ENCODE data around the gene RNF40.
A peak's percentile ranks its signal among the peaks of the same experiment; 100 is the strongest.

RNF40 gene

DNA sequence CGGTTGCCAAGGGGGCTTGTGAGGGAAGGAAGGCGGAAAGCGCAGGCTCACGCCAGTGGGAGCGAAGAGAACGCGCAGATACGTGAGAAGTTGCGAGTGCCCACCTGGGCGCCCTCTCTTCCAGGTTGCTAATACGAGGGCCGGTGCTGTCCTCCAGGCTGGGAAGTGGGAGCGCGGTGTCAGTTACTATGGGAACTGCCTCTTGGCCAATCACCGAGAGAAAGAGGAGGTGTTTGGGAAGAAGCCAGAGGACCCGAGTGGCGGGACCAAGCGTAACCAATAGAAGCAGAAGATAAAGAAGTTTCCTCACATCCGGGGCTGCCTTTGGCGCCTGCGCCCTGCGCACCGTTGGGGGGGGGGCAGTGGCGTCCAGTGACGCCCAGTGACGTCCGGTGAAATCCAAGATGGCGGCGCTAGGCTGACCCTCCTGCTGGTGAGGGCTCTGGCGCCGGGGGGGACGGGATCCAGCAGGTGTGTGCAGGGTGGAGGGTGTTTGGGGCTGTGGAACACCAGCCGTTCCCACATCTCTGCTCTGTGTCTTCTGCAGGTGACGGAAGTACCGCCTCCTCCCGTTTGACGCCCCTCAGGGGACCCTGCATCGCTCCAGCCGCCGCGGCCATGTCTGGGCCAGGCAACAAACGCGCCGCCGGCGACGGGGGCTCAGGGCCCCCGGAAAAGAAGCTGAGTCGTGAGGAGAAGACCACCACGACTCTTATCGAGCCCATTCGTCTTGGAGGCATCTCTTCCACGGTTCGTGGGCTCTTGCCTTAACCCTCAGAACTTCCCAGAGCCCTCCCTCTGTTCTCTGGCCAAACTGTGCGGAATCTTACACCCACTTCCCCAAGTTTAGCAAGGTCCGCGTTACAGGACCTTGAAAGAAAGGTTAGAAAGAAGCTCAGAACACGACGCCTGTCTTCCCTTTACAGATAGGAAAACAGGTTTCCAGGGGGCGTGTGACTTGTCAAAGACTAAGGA is at the start of gene RNF40, which contains the start of gene CFAP119:
TSS of gene RNF40 (plus strand) at position 395 of the 975 bp plus-strand sequence. CDS start at position 619, 224 bp downstream.
TSS of gene CFAP119 (minus strand) at position 135 of the 975 bp plus-strand sequence. CDS start 314 bp downstream, outside the sequence.
- Histone ChIP-seq H3K9ac (ENCODE audit: low read depth, low read length) (peak within 1 kb of the TSS; percentile 89), H3K4me1 (ENCODE audit: insufficient read depth, low read length) (peaks cover 8% of the 10 kb centered on the region; the same call in 1 of the 2 replicates), H3K9me3 (ENCODE audit: control insufficient read depth, insufficient read depth, low read length) (no peaks in the 10 kb centered on the region), H3K36me3 (ENCODE audit: insufficient read depth, low read length) (peaks cover 23% of the 10 kb centered on the region; the same call in 1 of the 2 replicates)

- Histone ChIP-seq H3K4me1 (ENCODE audit: insufficient read depth, low read length) (no peaks in the 10 kb centered on the region), H3K9me3 (ENCODE audit: control insufficient read depth, insufficient read depth, low read length) (no peaks in the 10 kb centered on the region), H3K36me3 (ENCODE audit: insufficient read depth, low read length) (peaks cover 49% of the 10 kb centered on the region), H3K9ac (ENCODE audit: low read depth, low read length) (no peak overlapping the region)
Measured at GRCh38 chr16:30715750-30716445, 46.2 kb upstream of the RNF40 start.

DNA sequence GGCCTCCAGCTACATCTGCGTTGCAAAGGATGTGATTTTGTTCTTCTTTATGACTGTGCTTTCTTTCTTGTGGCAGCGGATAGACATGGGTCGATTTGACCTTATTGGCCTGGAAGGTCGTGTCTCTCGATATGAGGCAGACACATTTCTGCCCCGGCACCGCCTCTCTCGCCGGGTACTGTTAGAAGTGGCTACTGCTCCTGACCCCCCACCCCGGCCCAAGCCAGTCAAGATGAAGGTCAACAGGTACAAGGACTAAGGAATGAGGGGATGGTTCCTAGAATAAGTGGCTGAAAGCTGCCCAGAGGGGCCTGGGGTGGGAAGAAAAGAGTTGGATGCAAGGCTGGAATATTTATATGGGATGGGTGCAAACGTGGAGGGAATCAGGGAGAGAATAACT is 42.0 kb upstream of the RNF40 start:
- Histone ChIP-seq H3K4me1 (ENCODE audit: insufficient read depth, low read length) (no peaks in the 10 kb centered on the region), H3K9me3 (ENCODE audit: control insufficient read depth, insufficient read depth, low read length) (no peaks in the 10 kb centered on the region), H3K36me3 (ENCODE audit: insufficient read depth, low read length) (peaks cover 52% of the 10 kb centered on the region), H3K9ac (ENCODE audit: low read depth, low read length) (no peak overlapping the region)

- Histone ChIP-seq H3K4me1 (ENCODE audit: insufficient read depth, low read length) (no peaks in the 10 kb centered on the region), H3K9me3 (ENCODE audit: control insufficient read depth, insufficient read depth, low read length) (no peaks in the 10 kb centered on the region), H3K9ac (ENCODE audit: low read depth, low read length) (no peak overlapping the region), H3K36me3 (ENCODE audit: insufficient read depth, low read length) (peaks cover 57% of the 10 kb centered on the region)
Measured at GRCh38 chr16:30720694-30721093, 41.4 kb upstream of the RNF40 start.

DNA sequence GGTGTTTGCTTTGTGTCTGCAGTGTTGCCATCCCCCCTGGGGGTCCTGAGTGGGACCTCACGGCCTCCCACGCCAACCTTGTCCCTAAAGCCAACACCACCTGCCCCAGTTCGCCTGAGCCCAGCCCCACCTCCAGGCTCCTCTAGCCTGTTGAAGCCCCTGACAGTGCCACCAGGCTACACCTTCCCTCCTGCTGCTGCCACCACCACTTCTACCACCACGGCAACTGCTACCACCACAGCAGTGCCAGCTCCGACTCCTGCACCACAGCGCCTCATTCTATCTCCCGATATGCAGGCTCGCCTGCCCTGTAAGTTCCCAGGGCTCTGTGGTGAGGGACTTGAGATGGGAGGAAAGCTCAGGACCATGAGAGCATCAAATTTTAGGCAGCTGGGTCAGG is 41.0 kb upstream of the RNF40 start:
- Histone ChIP-seq H3K9me3 (ENCODE audit: control insufficient read depth, insufficient read depth, low read length) (no peaks in the 10 kb centered on the region), H3K4me1 (ENCODE audit: insufficient read depth, low read length) (no peaks in the 10 kb centered on the region), H3K36me3 (ENCODE audit: insufficient read depth, low read length) (peaks cover 56% of the 10 kb centered on the region), H3K9ac (ENCODE audit: low read depth, low read length) (no peak overlapping the region)

DNA sequence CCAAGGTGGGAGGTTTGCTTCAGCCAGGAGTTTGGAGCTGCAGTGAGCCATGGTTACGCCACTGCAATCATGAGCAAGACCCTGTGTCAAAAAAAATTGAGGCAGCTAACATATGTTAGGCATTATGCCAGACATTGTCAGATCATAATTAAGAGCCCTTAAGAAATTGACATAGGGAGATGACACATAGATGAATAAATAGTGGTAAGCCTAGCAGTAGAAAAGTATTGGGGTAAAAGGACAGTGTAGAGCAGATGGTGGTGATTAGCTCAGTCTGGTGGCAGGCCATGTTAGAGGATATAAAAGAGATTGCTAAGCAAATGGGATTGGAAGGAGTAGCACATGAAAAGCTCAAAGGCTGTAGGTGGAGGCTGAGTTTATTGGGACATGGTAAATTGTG is 40.5 kb upstream of the RNF40 start:
- H3K4me1 ChIP-seq (ENCODE audit: insufficient read depth, low read length) = no peaks in the 10 kb centered on the region
- no peaks in the 10 kb centered on the region for H3K9me3 ChIP-seq (ENCODE audit: control insufficient read depth, insufficient read depth, low read length)
- no peak overlapping the region for H3K9ac ChIP-seq (ENCODE audit: low read depth, low read length)
- H3K36me3 ChIP-seq (ENCODE audit: insufficient read depth, low read length) = peaks cover 51% of the 10 kb centered on the region

GRCh38 chr16:30722443-30722842 is 39.7 kb upstream of the RNF40 start:
- Histone ChIP-seq H3K36me3 (ENCODE audit: insufficient read depth, low read length) (peaks cover 45% of the 10 kb centered on the region), H3K4me1 (ENCODE audit: insufficient read depth, low read length) (no peaks in the 10 kb centered on the region), H3K9ac (ENCODE audit: low read depth, low read length) (no peak overlapping the region), H3K9me3 (ENCODE audit: control insufficient read depth, insufficient read depth, low read length) (no peaks in the 10 kb centered on the region)

- Histone ChIP-seq H3K36me3 (ENCODE audit: insufficient read depth, low read length) (peaks cover 45% of the 10 kb centered on the region), H3K9me3 (ENCODE audit: control insufficient read depth, insufficient read depth, low read length) (no peaks in the 10 kb centered on the region)
Measured at GRCh38 chr16:30722916-30723315, 39.2 kb upstream of the RNF40 start.

DNA sequence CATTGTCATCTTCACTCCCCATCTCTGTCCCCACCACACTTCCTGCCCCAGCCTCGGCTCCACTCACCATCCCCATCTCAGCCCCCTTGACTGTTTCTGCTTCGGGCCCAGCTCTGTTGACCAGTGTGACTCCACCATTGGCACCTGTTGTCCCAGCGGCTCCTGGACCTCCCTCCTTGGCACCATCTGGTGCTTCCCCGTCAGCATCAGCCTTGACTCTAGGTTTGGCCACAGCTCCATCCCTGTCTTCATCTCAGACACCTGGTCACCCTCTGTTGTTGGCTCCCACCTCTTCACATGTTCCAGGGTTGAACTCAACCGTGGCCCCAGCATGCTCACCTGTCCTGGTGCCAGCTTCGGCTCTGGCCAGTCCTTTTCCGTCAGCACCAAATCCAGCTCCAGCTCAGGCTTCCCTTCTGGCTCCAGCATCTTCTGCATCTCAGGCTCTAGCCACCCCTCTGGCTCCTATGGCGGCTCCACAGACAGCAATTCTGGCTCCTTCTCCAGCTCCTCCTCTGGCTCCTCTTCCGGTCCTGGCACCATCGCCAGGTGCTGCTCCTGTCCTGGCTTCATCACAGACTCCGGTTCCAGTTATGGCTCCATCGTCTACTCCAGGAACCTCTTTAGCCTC is 38.3 kb upstream of the RNF40 start:
- Histone ChIP-seq H3K36me3 (ENCODE audit: insufficient read depth, low read length) (peaks cover 45% of the 10 kb centered on the region), H3K4me1 (ENCODE audit: insufficient read depth, low read length) (peaks cover 6% of the 10 kb centered on the region; the same call in 1 of the 2 replicates), H3K9ac (ENCODE audit: low read depth, low read length) (no peak overlapping the region), H3K9me3 (ENCODE audit: control insufficient read depth, insufficient read depth, low read length) (no peaks in the 10 kb centered on the region)

More at GRCh38 chr16:30722916-30723315, 39.2 kb upstream of the RNF40 start:
- Histone ChIP-seq H3K9ac (ENCODE audit: low read depth, low read length) (no peak overlapping the region), H3K4me1 (ENCODE audit: insufficient read depth, low read length) (peaks cover under 1% of the 10 kb centered on the region; the same call in 1 of the 2 replicates)

GRCh38 chr16:30724641-30725417 is 37.3 kb upstream of the RNF40 start:
- Histone ChIP-seq H3K4me1 (ENCODE audit: insufficient read depth, low read length) (peaks cover 6% of the 10 kb centered on the region; the same call in 1 of the 2 replicates), H3K36me3 (ENCODE audit: insufficient read depth, low read length) (peaks cover 48% of the 10 kb centered on the region), H3K9ac (ENCODE audit: low read depth, low read length) (no peak overlapping the region)

DNA sequence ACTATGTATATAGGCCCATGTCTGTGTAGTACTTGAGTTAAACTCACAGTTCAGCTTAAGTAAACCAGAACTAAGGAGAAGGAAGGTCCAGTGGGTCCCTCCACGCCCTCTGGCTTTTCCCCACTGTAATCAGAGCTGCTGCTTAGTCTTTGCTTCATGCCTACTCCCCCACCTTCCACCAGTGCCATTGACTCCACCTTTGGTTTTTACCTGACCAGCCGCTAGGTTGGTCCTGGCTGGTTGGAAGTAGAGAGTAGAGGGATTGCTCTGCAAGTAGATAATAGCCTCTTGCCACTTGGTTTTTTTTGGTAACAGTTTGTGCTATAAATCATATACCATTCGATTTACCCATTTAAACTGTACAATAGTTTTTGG is 36.7 kb upstream of the RNF40 start:
- Histone ChIP-seq H3K4me1 (ENCODE audit: insufficient read depth, low read length) (peaks cover 6% of the 10 kb centered on the region; the same call in 1 of the 2 replicates), H3K9me3 (ENCODE audit: control insufficient read depth, insufficient read depth, low read length) (no peaks in the 10 kb centered on the region), H3K9ac (ENCODE audit: low read depth, low read length) (no peak overlapping the region), H3K36me3 (ENCODE audit: insufficient read depth, low read length) (peaks cover 47% of the 10 kb centered on the region)

More at GRCh38 chr16:30724641-30725417, 37.3 kb upstream of the RNF40 start:
- no peaks in the 10 kb centered on the region for H3K9me3 ChIP-seq (ENCODE audit: control insufficient read depth, insufficient read depth, low read length)

- Histone ChIP-seq H3K9me3 (ENCODE audit: control insufficient read depth, insufficient read depth, low read length) (no peaks in the 10 kb centered on the region), H3K4me1 (ENCODE audit: insufficient read depth, low read length) (peaks cover 6% of the 10 kb centered on the region; the same call in 1 of the 2 replicates), H3K9ac (ENCODE audit: low read depth, low read length) (no peak overlapping the region), H3K36me3 (ENCODE audit: insufficient read depth, low read length) (peaks cover 26% of the 10 kb centered on the region)
Measured at GRCh38 chr16:30728321-30728720, 33.8 kb upstream of the RNF40 start.

DNA sequence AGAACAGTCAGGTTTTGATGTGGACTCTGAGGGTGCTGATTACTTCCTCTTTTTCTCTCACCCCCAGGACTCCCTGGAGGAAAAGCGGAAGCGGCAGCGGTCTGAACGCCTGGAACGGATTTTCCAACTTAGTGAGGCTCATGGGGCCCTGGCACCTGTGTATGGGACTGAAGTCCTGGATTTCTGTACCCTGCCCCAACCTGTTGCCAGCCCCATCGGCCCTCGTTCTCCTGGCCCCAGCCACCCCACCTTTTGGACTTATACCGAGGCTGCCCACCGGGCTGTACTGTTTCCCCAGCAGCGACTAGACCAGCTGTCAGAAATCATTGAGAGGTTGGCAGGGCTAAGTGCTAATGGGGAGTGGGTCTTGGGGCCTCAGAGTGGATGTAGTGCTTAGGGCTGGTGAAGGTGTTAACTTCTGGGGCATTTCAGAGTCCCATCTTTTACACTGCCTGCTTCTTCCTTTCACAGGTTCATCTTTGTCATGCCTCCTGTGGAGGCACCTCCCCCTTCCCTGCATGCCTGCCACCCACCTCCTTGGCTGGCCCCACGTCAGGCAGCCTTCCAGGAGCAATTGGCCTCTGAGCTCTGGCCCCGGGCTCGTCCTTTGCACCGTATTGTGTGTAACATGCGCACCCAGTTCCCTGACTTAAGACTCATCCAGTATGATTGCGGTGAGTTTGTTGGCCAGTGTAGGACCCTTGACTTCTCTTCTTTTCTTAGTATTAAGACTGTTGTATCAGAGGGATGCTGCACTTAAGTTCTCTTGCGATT is 33.0 kb upstream of the RNF40 start:
- peaks cover 27% of the 10 kb centered on the region for H3K36me3 ChIP-seq (ENCODE audit: insufficient read depth, low read length)
- no peaks in the 10 kb centered on the region for H3K9me3 ChIP-seq (ENCODE audit: control insufficient read depth, insufficient read depth, low read length)
- no peak overlapping the region for H3K9ac ChIP-seq (ENCODE audit: low read depth, low read length)
- peaks cover 6% of the 10 kb centered on the region; the same call in 1 of the 2 replicates for H3K4me1 ChIP-seq (ENCODE audit: insufficient read depth, low read length)
